ENCODE data around the gene PPFIA2.

Gene PPFIA2

DNA sequence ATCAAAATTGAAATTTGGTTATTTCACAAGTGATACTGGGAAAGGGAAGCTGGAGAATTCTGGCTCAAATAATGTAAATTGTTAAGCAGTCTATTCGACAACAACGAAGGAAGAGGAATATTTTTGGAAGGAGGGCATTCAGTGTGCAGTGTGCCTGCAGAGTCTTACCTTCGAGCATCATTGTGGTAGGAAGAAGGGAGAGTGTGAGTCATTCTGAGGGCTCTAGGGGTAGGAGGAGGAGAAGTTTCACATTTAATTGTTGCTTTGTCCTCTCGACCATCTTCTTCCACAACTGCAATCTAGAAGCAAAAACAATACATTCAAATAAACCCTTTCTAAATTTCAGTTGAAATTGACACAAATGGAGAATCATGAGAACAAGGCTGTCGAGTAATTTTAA lies 418.2 kb downstream of the PPFIA2 start:
- no peak for DNase-seq

DNA sequence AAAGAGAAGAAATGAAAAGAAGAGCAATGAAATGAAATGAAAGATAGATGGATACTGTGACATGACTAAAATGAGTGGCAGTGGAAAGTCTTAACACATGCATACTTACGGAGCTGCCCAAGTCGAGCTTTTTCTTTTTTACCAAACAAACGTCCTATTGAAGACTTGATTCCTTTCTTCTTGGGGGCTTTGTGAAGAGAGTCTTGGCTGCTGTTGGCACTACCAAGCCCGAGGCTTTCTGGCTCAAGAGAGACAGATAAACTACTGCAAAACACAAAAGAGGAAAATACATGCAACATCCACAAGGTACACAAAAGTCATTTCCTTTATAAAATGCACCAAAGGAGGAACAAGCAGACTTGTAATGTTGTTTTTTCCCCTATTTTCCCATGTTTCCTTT lies 420.1 kb downstream of the PPFIA2 start:
- no peak for DNase-seq

DNA sequence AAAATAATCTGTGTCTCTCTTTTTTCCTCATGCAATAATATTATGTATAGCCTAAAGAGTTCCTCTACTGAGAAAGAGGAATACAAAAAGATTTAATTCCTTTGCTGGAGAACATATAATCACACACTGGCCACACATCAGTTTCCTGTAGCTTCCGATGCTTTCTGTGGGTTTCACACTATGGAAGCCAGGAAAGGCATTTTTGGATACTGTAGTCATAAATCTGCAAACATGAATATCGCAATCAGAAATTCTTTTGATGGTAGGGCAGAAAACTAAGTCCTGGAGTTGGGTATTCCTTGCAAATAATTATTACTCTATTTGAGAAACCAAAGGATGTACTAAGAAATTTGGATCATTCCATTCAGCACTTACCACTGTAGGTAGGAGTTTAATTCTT lies 421.3 kb downstream of the PPFIA2 start:
- no peak for DNase-seq

GRCh38 chr12:81333812-81334211 lies 425.3 kb downstream of the PPFIA2 start:
- no peak for DNase-seq

DNA sequence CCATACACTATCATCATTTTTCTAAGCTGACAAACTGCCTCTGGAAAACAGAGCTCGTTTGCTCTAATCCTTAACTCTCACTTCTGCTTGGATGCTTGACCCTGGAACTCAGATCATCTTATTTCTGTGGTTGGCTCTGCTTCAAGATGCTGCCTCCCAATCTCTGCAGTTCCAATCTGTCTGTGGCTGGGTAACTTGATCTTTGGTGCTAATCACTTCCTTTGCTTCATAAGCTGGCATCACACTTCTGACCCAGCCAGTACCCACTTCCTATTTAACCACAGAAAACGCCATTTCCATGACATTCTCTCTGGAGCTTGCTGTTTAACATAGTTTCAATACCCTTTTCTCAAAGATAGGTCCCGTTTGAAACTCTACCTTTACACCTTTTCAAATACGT lies 427.1 kb downstream of the PPFIA2 start:
- no peak for DNase-seq

- DNase-seq, result no peak
Measured at GRCh38 chr12:81330480-81330879, 428.7 kb downstream of the PPFIA2 start.

GRCh38 chr12:81329085-81329484 lies 430.1 kb downstream of the PPFIA2 start:
- no peak for DNase-seq

- no peak for DNase-seq
Measured at GRCh38 chr12:81327425-81327824, 431.7 kb downstream of the PPFIA2 start.

- no peak for DNase-seq
Measured at GRCh38 chr12:81325086-81325485, 434.1 kb downstream of the PPFIA2 start.

- DNase-seq, result no peak
Measured at GRCh38 chr12:81314903-81315531, 444.1 kb downstream of the PPFIA2 start.

DNA sequence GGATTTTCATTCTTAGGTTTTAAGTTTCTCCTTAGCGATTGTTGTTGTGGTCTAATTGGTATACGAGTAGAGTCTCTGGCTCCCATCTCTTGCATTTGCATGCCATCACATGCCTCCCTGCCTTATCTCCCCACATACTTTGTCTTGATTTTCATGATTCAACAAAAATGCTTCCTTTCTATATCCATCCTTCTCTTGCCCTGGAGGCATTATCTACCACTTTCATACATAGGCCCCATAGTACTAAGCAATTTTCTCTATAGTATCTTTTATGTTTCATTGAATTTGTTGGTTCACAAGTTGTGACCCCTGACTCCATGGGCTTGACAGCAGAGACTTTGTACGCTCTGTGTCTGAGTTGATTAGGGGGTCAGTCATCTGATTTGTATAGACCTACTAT lies 455.2 kb downstream of the PPFIA2 start:
- no peak for DNase-seq

DNA sequence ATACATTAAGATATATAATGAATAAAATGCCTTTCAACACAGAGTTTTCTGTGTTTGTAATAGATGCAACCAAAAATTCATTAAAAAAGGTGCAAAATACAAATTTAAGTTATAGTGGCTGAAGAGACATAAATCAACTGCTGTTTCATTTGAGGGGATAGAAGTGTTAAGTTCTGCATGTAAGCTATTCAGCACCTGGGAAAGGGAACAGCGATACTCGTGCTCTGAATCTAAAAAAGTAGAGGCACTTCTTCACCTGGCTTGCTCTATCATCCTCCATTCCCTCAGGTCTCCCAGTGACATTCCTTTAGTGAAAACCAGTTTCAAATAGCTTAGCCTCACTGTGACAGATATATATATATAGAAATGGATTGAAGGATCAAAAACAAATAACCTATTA lies 458.7 kb downstream of the PPFIA2 start:
- DNase-seq, result no peak

GRCh38 chr12:81297601-81298000 lies 461.5 kb downstream of the PPFIA2 start:
- no peak for DNase-seq

DNA sequence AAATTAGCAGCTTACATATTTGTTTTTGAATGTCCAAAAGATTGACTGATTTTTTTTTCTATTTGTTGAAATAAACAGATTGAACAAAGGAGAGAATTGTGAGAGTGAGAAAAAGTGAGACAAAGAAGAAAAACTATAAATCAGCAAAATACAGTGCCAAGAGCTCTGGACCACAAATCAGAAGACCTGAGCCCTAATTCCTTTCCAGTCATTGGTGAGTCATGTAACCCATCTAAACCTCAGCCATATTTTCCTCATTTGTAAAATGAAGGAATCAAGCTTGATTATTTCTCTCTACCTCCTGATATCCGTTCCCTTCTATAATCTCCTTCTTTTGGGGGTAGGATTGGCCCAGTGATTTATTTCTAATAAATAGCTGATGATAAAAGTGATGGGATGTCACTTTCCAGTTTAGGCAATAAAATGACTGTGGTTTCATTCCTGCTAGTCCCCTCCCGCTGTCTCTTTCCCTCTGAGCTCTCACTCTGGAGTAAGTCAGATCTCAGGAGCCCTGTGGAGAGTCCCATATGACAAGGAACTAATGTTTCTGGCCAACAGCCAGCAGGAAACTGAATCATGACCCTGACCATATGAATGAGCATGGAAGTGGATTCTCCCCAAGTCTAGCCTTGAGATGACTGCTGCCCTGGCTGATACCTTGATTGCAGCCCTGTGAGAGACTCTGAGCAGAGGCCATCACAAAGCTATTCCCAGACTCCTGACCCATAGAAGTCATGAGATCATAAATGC lies 462.4 kb downstream of the PPFIA2 start:
- no peak for DNase-seq

DNA sequence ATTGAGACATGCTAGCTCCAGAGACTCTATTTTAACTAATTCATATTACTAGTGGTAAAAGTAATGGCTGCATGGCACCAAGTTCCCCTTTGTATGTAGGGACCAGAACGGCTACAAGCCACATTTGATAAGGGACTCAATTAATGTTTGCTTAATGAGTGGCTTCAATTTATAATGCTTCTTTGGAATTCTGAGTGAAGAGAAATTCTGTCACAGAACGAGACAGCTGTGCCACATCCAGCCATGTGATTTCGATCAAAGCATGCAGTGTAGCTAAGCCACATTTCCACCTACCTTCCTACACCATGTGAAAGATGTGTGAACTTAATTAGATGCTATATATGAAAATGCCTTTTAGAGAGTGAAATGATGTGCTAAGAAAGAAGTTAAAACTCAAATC lies 463.9 kb downstream of the PPFIA2 start:
- no peak for DNase-seq

GRCh38 chr12:81294325-81295190 lies 464.6 kb downstream of the PPFIA2 start:
- DNase-seq, result peak in 1 of 14 donors; percentile 6

DNA sequence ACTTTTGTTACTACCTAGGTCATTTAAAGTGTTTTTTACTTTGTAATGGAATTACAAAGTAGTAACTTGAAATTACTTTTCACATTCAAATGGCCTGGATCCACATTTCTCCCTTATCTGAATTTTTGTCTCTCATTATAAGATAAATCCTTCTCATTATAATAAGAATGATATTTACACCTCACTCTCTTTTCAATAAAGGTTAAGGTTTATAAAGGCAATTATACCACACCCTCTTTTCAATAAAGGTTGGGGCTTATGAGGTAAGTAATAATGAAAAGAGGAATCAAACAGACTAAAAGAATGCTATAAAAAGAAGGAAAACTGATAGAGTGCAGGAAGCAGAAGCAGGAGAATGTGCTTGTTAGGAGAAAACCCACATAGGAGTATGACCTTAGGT lies 470.5 kb downstream of the PPFIA2 start:
- no peak for DNase-seq

DNA sequence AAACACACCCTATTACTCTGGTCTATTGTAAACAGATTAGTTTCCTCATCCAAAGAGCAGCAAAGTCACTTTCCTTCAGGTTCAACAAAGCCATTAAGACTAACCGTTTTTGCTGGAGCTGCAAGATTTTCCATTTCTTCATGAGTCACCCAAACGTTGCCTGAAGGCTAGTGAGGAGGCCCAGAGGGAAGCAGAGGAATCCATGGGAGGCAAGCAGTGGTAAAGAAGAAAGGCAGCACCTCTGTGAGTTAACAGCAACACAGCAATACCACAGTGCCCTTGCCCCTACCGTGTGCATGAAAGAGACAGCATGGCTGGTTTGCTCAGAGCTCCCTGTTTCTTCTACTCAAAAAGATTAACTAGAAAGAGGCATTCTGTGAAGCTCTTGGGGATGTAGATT lies 475.0 kb downstream of the PPFIA2 start:
- DNase-seq, result no peak

DNA sequence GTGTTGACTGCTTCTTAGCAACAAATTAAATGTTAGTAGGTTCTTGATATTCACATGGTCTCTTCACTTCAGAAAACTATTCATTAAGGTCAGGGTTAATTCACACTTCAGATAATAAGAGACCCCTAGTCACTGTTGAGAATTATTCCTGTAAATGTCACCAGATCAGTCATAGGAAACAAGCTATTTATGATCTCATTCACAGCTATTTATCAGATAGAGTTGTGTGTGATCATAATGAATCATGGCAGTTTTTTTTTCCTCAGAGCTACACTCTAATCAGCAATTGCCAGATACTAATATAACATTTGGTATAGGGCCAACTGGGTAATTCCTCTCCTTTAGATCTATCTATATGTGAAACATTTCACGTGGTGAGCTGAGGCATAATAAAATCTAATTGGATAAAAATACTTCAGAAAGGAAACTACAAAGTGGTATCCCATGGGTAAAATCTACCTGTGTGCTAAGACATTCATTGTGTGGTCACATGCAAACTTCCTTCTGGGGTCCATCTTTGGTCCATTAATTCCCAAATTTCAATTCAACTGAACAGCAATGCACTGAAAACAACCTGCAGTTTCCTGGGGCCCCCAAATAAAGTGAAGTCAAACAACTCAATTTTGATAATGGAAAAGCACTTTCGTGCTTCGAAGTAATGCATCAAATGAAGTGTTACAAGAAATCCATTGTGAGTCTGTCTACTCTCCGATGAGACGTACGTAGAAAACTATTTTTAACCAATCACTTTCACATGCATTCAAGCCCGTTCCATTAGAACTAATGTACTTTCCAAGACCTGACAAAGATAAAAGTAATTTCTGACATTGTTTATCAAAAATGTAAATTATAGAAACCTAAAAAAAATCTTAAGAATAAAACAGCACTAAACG lies 484.3 kb downstream of the PPFIA2 start:
- DNase-seq, result no peak

DNA sequence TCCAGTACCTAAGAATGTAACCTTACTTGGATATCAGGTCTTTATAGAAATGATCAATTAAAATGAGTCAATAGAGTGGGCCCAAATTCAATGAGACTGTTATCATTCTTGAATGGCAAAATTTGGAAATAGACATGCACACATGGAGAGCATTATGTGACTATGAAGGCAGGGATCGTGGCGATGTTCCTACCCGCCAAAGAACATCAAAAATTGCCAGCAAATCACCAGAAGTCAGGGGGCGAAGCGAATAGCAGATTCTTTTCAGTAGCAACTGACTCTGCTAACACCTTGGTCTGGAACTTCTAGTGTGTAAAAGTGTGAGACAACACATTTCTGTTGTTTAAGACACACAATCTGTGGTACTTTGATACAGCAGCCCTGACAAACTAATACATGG lies 488.8 kb downstream of the PPFIA2 start:
- no peak for DNase-seq

GRCh38 chr12:81263072-81263471 lies 496.1 kb downstream of the PPFIA2 start:
- no peak for DNase-seq

GRCh38 chr12:81261508-81262207 lies 497.5 kb downstream of the PPFIA2 start:
- DNase-seq, result no peak

Measured in C1 segment of cervical spinal cord (tissue), 14 donors.